ENCODE data around the gene MALRD1. TPM values are rescaled to one million over a fixed set of nuclear protein-coding genes. Genes with fewer than 3 reads are reported as not detected.

The MALRD1 gene
- total and polyA plus RNA-seq, 4 donors, result 0.17 to 17.9 (median 4.1) TPM

GRCh38 chr10:19689231-19689630 lies 640.6 kb downstream of the MALRD1 start:
- ATAC-seq (ENCODE audit: insufficient read depth, low FRiP score) (no peak), DNase-seq (no peak)
- H3K4me1 ChIP-seq (ENCODE audit: control insufficient read depth in 5 of 5, insufficient read depth in 5 of 5, low read length in 5 of 5), result no peaks in the 10 kb centered on the region
- no peaks in the 10 kb centered on the region for H3K27me3 ChIP-seq (ENCODE audit: control insufficient read depth in 3 of 3, insufficient read depth in 3 of 3, low read length in 2 of 3)
- no peaks in the 10 kb centered on the region for H3K36me3 ChIP-seq (ENCODE audit: control insufficient read depth in 4 of 4, insufficient read depth in 4 of 4, low read length in 4 of 4)
- no peaks in the 10 kb centered on the region for H3K9me3 ChIP-seq (ENCODE audit: control insufficient read depth in 4 of 4, insufficient read depth in 3 of 4, low read length in 3 of 4)
- TF ChIP-seq, protein P1, sequence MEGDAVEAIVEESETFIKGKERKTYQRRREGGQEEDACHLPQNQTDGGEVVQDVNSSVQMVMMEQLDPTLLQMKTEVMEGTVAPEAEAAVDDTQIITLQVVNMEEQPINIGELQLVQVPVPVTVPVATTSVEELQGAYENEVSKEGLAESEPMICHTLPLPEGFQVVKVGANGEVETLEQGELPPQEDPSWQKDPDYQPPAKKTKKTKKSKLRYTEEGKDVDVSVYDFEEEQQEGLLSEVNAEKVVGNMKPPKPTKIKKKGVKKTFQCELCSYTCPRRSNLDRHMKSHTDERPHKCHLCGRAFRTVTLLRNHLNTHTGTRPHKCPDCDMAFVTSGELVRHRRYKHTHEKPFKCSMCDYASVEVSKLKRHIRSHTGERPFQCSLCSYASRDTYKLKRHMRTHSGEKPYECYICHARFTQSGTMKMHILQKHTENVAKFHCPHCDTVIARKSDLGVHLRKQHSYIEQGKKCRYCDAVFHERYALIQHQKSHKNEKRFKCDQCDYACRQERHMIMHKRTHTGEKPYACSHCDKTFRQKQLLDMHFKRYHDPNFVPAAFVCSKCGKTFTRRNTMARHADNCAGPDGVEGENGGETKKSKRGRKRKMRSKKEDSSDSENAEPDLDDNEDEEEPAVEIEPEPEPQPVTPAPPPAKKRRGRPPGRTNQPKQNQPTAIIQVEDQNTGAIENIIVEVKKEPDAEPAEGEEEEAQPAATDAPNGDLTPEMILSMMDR (IDR thresholded peaks at IDR 0.05; ENCODE audit: control extremely low read depth, extremely low read depth), result no peak
- H3K4me3 ChIP-seq, result no peak overlapping the region
- H3K9ac ChIP-seq (ENCODE audit: insufficient read depth in 1 of 2, low read length in 2 of 2), result no peak overlapping the region
- 81 to 88% methylated on average over 3 of the region's 3 CpGs for WGBS, 2 donors
- H3K27ac ChIP-seq (ENCODE audit: low read depth in 1 of 2, low read length in 1 of 2), result no peak overlapping the region

DNA sequence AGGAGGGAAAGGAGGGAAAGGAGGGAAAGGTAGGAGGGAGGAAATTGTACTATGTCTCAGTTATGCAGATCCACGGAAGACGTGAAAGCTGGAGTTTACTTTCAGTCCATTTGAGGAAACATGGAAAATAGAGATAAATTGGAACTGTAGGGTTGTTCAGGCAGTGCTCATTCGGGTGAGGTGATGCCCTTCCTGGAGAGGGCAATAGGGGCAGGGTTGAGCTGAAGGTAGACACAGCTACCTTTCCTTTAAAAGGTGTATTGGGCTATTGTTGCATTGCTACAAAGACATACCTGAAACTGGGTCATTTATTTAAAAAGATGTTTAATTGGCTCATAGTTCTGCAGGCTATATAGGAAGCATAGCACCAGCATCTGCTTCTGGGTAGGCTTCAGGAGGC lies 650.7 kb downstream of the MALRD1 start:
- no peak overlapping the region for H3K4me3 ChIP-seq
- H3K36me3 ChIP-seq (ENCODE audit: control insufficient read depth in 4 of 4, insufficient read depth in 4 of 4, low read length in 4 of 4), result peaks cover 0 to 1% (median 0%) of the 10 kb centered on the region in 4 donors
- no peaks in the 10 kb centered on the region for H3K4me1 ChIP-seq (ENCODE audit: control insufficient read depth in 5 of 5, insufficient read depth in 5 of 5, low read length in 5 of 5)
- no peaks in the 10 kb centered on the region for H3K27me3 ChIP-seq (ENCODE audit: control insufficient read depth in 3 of 3, insufficient read depth in 3 of 3, low read length in 2 of 3)
- no peak overlapping the region for H3K9ac ChIP-seq (ENCODE audit: insufficient read depth in 1 of 2, low read length in 2 of 2)
- WGBS, 2 donors, result 83 to 90% methylated on average over 3 of the region's 3 CpGs
- no peaks in the 10 kb centered on the region for H3K9me3 ChIP-seq (ENCODE audit: control insufficient read depth in 4 of 4, insufficient read depth in 3 of 4, low read length in 3 of 4)
- no peak for ATAC-seq (ENCODE audit: insufficient read depth, low FRiP score)
- H3K27ac ChIP-seq (ENCODE audit: low read depth in 1 of 2, low read length in 1 of 2), result no peak overlapping the region
- TF ChIP-seq, protein P1 (IDR thresholded peaks at IDR 0.05; ENCODE audit: control extremely low read depth, extremely low read depth), result no peak
- DNase-seq, result no peak

DNA sequence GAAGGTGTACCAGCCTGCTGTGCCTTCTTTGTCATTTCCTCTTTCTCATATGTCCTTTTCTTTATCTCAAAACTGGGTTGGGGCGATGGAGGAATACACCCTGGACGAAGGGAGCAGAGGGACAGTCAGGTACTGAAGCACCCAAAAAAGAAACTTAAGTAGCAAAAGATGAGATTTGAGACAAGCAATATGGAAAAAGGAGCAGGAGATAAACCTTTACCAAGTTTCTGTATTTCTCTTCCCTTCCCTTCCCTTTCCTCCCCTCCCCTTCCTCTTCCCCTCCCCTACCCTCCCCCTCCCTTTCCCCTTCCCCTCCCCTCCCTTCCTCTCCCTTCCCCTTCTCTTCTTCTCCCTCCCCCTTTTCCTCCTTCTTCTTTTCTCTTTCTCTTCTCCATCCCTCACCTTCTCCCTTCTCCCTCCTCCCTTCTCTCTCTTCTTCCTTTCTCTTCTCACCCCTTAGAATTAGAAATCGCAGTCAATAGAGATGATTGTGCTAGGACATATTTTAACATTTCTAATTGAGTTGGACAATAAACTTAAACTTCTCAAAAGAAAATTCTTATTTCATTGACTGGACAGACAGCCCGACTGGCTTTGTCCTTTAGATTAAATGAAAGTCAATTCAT lies 652.9 kb downstream of the MALRD1 start:
- no peaks in the 10 kb centered on the region for H3K27me3 ChIP-seq (ENCODE audit: control insufficient read depth in 3 of 3, insufficient read depth in 3 of 3, low read length in 2 of 3)
- TF ChIP-seq, protein P1 (IDR thresholded peaks at IDR 0.05; ENCODE audit: control extremely low read depth, extremely low read depth), result no peak
- no peaks in the 10 kb centered on the region for H3K9me3 ChIP-seq (ENCODE audit: control insufficient read depth in 4 of 4, insufficient read depth in 3 of 4, low read length in 3 of 4)
- DNase-seq, result no peak
- WGBS, 2 donors, result 85 to 93% methylated on average over 4 of the region's 4 CpGs
- H3K36me3 ChIP-seq (ENCODE audit: control insufficient read depth in 4 of 4, insufficient read depth in 4 of 4, low read length in 4 of 4), result peaks cover 0 to 1% (median 0%) of the 10 kb centered on the region in 4 donors
- no peak overlapping the region for H3K4me3 ChIP-seq
- no peak overlapping the region for H3K9ac ChIP-seq (ENCODE audit: insufficient read depth in 1 of 2, low read length in 2 of 2)
- no peaks in the 10 kb centered on the region for H3K4me1 ChIP-seq (ENCODE audit: control insufficient read depth in 5 of 5, insufficient read depth in 5 of 5, low read length in 5 of 5)
- ATAC-seq (ENCODE audit: insufficient read depth, low FRiP score), result no peak
- H3K27ac ChIP-seq (ENCODE audit: low read depth in 1 of 2, low read length in 1 of 2), result no peak overlapping the region

DNA sequence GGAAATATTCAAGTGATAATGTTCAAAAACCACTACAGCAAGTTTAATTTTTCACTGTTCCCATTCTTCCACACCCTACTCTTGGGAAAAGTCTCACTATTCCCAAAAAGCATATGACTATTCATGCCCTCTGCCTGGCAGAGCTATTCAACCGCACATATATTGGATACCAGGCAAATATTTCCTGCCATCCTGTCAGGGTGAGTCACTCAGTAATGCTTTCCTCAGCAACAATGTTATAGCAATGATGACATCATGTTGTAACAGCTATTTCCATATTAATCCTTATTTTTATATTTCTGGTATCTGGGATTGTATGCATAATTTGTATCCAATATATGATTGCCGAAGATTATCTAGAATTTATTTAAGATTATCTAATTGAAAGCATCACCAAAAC lies 653.6 kb downstream of the MALRD1 start:
- Histone ChIP-seq H3K36me3 (ENCODE audit: control insufficient read depth in 4 of 4, insufficient read depth in 4 of 4, low read length in 4 of 4) (peaks cover 0 to 1% (median 0%) of the 10 kb centered on the region in 4 donors), H3K4me1 (ENCODE audit: control insufficient read depth in 5 of 5, insufficient read depth in 5 of 5, low read length in 5 of 5) (no peaks in the 10 kb centered on the region), H3K9me3 (ENCODE audit: control insufficient read depth in 4 of 4, insufficient read depth in 3 of 4, low read length in 3 of 4) (no peaks in the 10 kb centered on the region), H3K27me3 (ENCODE audit: control insufficient read depth in 3 of 3, insufficient read depth in 3 of 3, low read length in 2 of 3) (no peaks in the 10 kb centered on the region), H3K4me3 (no peak overlapping the region), H3K9ac (ENCODE audit: insufficient read depth in 1 of 2, low read length in 2 of 2) (no peak overlapping the region), H3K27ac (ENCODE audit: low read depth in 1 of 2, low read length in 1 of 2) (no peak overlapping the region)
- 89 to 97% methylated on average over 2 of the region's 2 CpGs for WGBS, 2 donors
- DNase-seq (no peak), ATAC-seq (ENCODE audit: insufficient read depth, low FRiP score) (no peak)
- TF ChIP-seq, protein P1 (IDR thresholded peaks at IDR 0.05; ENCODE audit: control extremely low read depth, extremely low read depth), result no peak
